Panc1 (cell line): ENCODE measurements around the gene TXN. TPM values are rescaled to one million over a fixed set of nuclear protein-coding genes. Genes with fewer than 3 reads are reported as not detected.

Experiments used
- ATAC-seq: fragments of 200-7000 bp; cut with Tn5 transposase; 2 replicates; pipeline ENCODE4 v1.9.1; 2020; ENCODE audit warnings: mild to moderate bottlenecking, moderate library complexity
- BruUV-seq: library from RNA; stranded (reverse); fragments of 400-500 nt; replicated peaks from 2 replicates; lab custom pipeline; 2021; lab: Mats Ljungman, UMichigan
- CTCF ChIA-PET: fragments of 300-600 bp; sonication (Branson Sonifier 250); formaldehyde crosslinking; loops from one replicate; lab custom pipeline; 2022; ENCODE audit warnings: antibody characterized with exemption; lab: Charles Lee
- POLR2A ChIA-PET: fragments of 300-600 bp; sonication (Branson Sonifier 250); formaldehyde crosslinking; loops from one replicate; lab custom pipeline; 2022; ENCODE audit warnings: antibody characterized with exemption; lab: Charles Lee
- DNase-seq: peaks from one replicate; pipeline ENCODE4 v3.0.0-alpha.2; 2010; ENCODE audit warnings: low read depth, low spot score
- H3K27ac ChIP-seq: 2 replicates; pipeline ENCODE4 v1.5.1; 2011; ENCODE audit warnings: mild to moderate bottlenecking, low read length, inconsistent platforms
- H3K27me3 ChIP-seq: fragments of 200-500 bp; sonication (Bioruptor generic); 2 replicates; pipeline ENCODE4 v1.6.0; 2014; ENCODE audit warnings: low read length, inconsistent platforms; ENCODE audit not compliant: control insufficient read depth, insufficient read depth
- H3K36me3 ChIP-seq: fragments of 200-500 bp; sonication (Bioruptor generic); 2 replicates; pipeline ENCODE4 v1.5.1; 2014; ENCODE audit warnings: inconsistent platforms, mild to moderate bottlenecking, low read length, moderate library complexity; ENCODE audit not compliant: control insufficient read depth, insufficient read depth
- H3K4me1 ChIP-seq: 2 replicates; pipeline ENCODE4 v1.5.1; 2011; ENCODE audit warnings: inconsistent platforms, mild to moderate bottlenecking, low read length, moderate library complexity; ENCODE audit not compliant: control insufficient read depth, insufficient read depth
- H3K4me3 ChIP-seq, 2 experiments: 2 replicates each; pipeline ENCODE4 v1.5.1; 2011 to 2012; ENCODE audit warnings: low read depth in 2 of 2, low read length in 2 of 2, mild to moderate bottlenecking in 2 of 2, inconsistent platforms in 1 of 2, moderate library complexity in 1 of 2
- H3K9me3 ChIP-seq: fragments of 200-500 bp; sonication (Bioruptor generic); 2 replicates; pipeline ENCODE4 v1.5.1; 2014; ENCODE audit warnings: low read depth, mild to moderate bottlenecking, inconsistent platforms, low read length, moderate library complexity; ENCODE audit not compliant: control insufficient read depth, insufficient read depth
- POLR2AphosphoS5 ChIP-seq: IDR thresholded peaks from 2 replicates; pipeline ENCODE4 v1.6.1; 2012; ENCODE audit warnings: mild to moderate bottlenecking, low read depth, low read length, moderate library complexity
- SIN3A ChIP-seq: IDR thresholded peaks from 2 replicates; pipeline ENCODE4 v1.6.1; 2012; ENCODE audit warnings: low read depth, mild to moderate bottlenecking, low read length, moderate library complexity, borderline replicate concordance; ENCODE audit not compliant: insufficient read depth
- TCF7L2 ChIP-seq: IDR thresholded peaks from 2 replicates; pipeline ENCODE4 v1.6.1; 2011; ENCODE audit warnings: mild to moderate bottlenecking, low read depth, low read length, inconsistent platforms
- in situ Hi-C: cut with HindIII; loops from 2 replicates; pipeline ENCODE4 v1.10.0; 2016; ENCODE audit warnings: low sequenced_read_pairs, low pct_unique_long_range_greater_than_20kb
- intact Hi-C: fragments of 100-400 bp; cut with micrococcal nuclease; formaldehyde crosslinking; loops from one replicate; pipeline ENCODE4 v1.10.0; 2022; ENCODE audit not compliant: unreplicated experiment
- total RNA-seq: library from RNA; stranded (reverse); gene quantifications from one replicate; pipeline ENCODE4 v1.2.1, GENCODE V29; 2021; ENCODE audit not compliant: unreplicated experiment
- TF ChIP-seq, protein P1 (sequence below): fragments of 450-650 bp; IDR thresholded peaks from 2 replicates; pipeline ENCODE4 v1.5.1; 2017; ENCODE audit warnings: mild to moderate bottlenecking
- TF ChIP-seq, protein P2 (sequence below), 2 experiments: IDR thresholded peaks; 2 replicates each; pipeline ENCODE4 v1.6.1; 2011 to 2012; ENCODE audit warnings: low read depth in 2 of 2, control low read depth in 1 of 2, low read length in 1 of 2, mild to moderate bottlenecking in 1 of 2, moderate library complexity in 1 of 2; ENCODE audit not compliant: insufficient read depth in 1 of 2

Gene TXN
- total RNA-seq, 1 experiment from 2014 or later: 197 TPM

DNA sequence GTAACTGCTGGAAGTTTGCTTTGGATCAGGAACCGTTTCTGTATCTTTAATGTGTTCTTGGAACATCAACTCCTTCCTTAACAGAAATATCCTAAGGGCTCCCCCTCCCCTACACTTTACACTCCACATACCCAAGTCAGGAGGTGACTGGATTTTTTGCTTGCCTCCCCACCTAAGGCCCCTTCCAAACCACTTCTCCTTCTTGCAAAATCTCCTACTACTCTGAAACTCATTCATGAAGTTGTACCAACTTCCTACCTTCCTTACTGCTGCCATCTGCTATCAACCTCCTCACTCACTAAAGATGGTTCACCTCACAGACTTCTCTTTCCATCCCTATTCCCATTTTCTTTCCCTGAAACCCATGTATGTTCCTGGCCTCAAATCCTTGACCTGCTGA, 16.1 kb downstream of the TXN start:
- DNase-seq (no peak), ATAC-seq (no peak)
- ChIA-PET POLR2A (no interaction called here), CTCF (no interaction called here)
- H3K4me1 ChIP-seq: no peaks in the 10 kb centered on the region
- in situ Hi-C loops (no loop called here), intact Hi-C loops (no loop called here)
- no peaks in the 10 kb centered on the region for H3K27me3 ChIP-seq
- TF ChIP-seq, protein P1, sequence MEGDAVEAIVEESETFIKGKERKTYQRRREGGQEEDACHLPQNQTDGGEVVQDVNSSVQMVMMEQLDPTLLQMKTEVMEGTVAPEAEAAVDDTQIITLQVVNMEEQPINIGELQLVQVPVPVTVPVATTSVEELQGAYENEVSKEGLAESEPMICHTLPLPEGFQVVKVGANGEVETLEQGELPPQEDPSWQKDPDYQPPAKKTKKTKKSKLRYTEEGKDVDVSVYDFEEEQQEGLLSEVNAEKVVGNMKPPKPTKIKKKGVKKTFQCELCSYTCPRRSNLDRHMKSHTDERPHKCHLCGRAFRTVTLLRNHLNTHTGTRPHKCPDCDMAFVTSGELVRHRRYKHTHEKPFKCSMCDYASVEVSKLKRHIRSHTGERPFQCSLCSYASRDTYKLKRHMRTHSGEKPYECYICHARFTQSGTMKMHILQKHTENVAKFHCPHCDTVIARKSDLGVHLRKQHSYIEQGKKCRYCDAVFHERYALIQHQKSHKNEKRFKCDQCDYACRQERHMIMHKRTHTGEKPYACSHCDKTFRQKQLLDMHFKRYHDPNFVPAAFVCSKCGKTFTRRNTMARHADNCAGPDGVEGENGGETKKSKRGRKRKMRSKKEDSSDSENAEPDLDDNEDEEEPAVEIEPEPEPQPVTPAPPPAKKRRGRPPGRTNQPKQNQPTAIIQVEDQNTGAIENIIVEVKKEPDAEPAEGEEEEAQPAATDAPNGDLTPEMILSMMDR: no peak
- no peak overlapping the region for H3K4me3 ChIP-seq
- peaks cover 14% of the 10 kb centered on the region; the same call in 1 of the 2 replicates for H3K36me3 ChIP-seq
- no TSS peak for BruUV-seq
- no peak overlapping the region for H3K27ac ChIP-seq
- no peaks in the 10 kb centered on the region for H3K9me3 ChIP-seq

DNA sequence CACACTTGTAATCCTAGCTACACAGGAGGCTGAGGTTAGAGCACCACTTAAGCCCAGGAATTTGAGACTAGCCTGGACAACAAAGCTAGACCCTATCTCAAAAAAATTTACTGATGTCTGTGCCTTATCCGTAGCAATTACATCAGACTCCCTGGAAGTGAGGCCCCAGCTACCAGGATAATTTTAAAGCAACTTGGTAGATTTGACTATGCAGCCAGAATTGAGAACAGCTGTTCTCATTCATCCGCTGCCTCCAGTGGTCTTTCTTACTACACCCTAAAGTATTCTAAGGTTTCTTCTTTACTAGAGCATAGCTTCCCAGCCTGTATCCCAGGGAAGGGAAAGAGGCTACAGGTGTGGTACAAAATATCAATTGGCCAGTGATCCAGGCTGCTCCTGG, 28.0 kb downstream of the TXN start:
- no TSS peak for BruUV-seq
- TF ChIP-seq POLR2AphosphoS5 (no peak), TCF7L2 (no peak), SIN3A (no peak)
- TF ChIP-seq, protein P1: no peak
- TF ChIP-seq, protein P2, sequence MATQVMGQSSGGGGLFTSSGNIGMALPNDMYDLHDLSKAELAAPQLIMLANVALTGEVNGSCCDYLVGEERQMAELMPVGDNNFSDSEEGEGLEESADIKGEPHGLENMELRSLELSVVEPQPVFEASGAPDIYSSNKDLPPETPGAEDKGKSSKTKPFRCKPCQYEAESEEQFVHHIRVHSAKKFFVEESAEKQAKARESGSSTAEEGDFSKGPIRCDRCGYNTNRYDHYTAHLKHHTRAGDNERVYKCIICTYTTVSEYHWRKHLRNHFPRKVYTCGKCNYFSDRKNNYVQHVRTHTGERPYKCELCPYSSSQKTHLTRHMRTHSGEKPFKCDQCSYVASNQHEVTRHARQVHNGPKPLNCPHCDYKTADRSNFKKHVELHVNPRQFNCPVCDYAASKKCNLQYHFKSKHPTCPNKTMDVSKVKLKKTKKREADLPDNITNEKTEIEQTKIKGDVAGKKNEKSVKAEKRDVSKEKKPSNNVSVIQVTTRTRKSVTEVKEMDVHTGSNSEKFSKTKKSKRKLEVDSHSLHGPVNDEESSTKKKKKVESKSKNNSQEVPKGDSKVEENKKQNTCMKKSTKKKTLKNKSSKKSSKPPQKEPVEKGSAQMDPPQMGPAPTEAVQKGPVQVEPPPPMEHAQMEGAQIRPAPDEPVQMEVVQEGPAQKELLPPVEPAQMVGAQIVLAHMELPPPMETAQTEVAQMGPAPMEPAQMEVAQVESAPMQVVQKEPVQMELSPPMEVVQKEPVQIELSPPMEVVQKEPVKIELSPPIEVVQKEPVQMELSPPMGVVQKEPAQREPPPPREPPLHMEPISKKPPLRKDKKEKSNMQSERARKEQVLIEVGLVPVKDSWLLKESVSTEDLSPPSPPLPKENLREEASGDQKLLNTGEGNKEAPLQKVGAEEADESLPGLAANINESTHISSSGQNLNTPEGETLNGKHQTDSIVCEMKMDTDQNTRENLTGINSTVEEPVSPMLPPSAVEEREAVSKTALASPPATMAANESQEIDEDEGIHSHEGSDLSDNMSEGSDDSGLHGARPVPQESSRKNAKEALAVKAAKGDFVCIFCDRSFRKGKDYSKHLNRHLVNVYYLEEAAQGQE (IDR thresholded peaks at IDR 0.05; ENCODE audit: insufficient read depth in 1 of 2, low read depth in 2 of 2, low read length in 1 of 2): no peak
- H3K9me3 ChIP-seq: no peaks in the 10 kb centered on the region
- POLR2A ChIA-PET: no interaction called here
- DNase-seq: no peak
- no peaks in the 10 kb centered on the region for H3K27me3 ChIP-seq
- H3K4me1 ChIP-seq: no peaks in the 10 kb centered on the region
- CTCF ChIA-PET: interaction anchor here (1.0 kb wide), 1 partner anchor 10 kb away, joined by 3 read pairs; no protein-coding TSS in a partner anchor
- H3K36me3 ChIP-seq: no peaks in the 10 kb centered on the region
- in situ Hi-C loops (no loop called here), intact Hi-C loops (no loop called here)
- ATAC-seq: no peak
- H3K27ac ChIP-seq: no peak overlapping the region
- H3K4me3 ChIP-seq: no peak overlapping the region
